Liver (tissue), 9 donors: Measurements from ENCODE around the gene FMN1. TPM values are rescaled to one million over a fixed set of nuclear protein-coding genes. Genes with fewer than 3 reads are reported as not detected.

Experiments used
- DNase-seq: peaks from one replicate; pipeline ENCODE4 v3.0.0-alpha.2; 2017; ENCODE audit warnings: low spot score
- H3K27ac ChIP-seq, 2 donors: one replicate each; pipeline ENCODE4 v1.7.0; 2013; ENCODE audit warnings: inconsistent platforms in 2 of 2, low read length in 2 of 2, control low read depth in 1 of 2, low read depth in 1 of 2, mild to moderate bottlenecking in 1 of 2
- H3K27me3 ChIP-seq, 4 donors: one replicate each; pipeline versions ENCODE4 v1.6.1 to v1.7.0; 2013; ENCODE audit warnings: low read length in 3 of 4, inconsistent platforms in 1 of 4, mild to moderate bottlenecking in 1 of 4, moderate library complexity in 1 of 4; ENCODE audit not compliant: control insufficient read depth in 4 of 4, insufficient read depth in 4 of 4
- H3K36me3 ChIP-seq, 4 donors: one replicate each; pipeline versions ENCODE4 v1.6.1 to v1.7.0; 2013; ENCODE audit warnings: low read length in 3 of 4, mild to moderate bottlenecking in 3 of 4, low read depth in 1 of 4, moderate library complexity in 1 of 4; ENCODE audit not compliant: control insufficient read depth in 4 of 4, insufficient read depth in 3 of 4
- H3K4me1 ChIP-seq, 4 donors: one replicate each; pipeline versions ENCODE4 v1.6.1 to v1.7.0; 2013; ENCODE audit warnings: low read length in 3 of 4, mild to moderate bottlenecking in 3 of 4, moderate library complexity in 1 of 4; ENCODE audit not compliant: control insufficient read depth in 4 of 4, insufficient read depth in 4 of 4
- H3K4me3 ChIP-seq, 3 donors: one replicate each; pipeline versions ENCODE4 v1.6.1 to v1.7.0; 2013; ENCODE audit warnings: low read length in 3 of 3, control low read depth in 1 of 3, low read depth in 1 of 3, mild to moderate bottlenecking in 1 of 3
- H3K9ac ChIP-seq, 2 donors: one replicate each; pipeline ENCODE4 v1.7.0; 2013; ENCODE audit warnings: low read length in 2 of 2, mild to moderate bottlenecking in 2 of 2, moderate library complexity in 2 of 2, control low read depth in 1 of 2, low read depth in 1 of 2
- H3K9me3 ChIP-seq, 4 donors: one replicate each; pipeline versions ENCODE4 v1.6.1 to v1.7.0; 2013; ENCODE audit warnings: low read length in 3 of 4; ENCODE audit not compliant: control insufficient read depth in 4 of 4
- ATF3 ChIP-seq: IDR thresholded peaks from 2 replicates; pipeline ENCODE4 v1.6.1; 2016; ENCODE audit warnings: antibody characterized with exemption
- FOXA1 ChIP-seq: IDR thresholded peaks from 2 replicates; pipeline ENCODE4 v1.6.1; 2016; ENCODE audit warnings: antibody characterized with exemption
- GABPA ChIP-seq, 2 donors: IDR thresholded peaks in 1 of 2; conservative IDR thresholded peaks in 1 of 2; 2 replicates each; pipeline ENCODE4 v1.6.1; 2016; ENCODE audit warnings: antibody characterized with exemption in 2 of 2, mild to moderate bottlenecking in 1 of 2, moderate library complexity in 1 of 2
- HNF4A ChIP-seq, 2 donors: conservative IDR thresholded peaks; 2 replicates each; pipeline ENCODE4 v1.6.1; 2016; ENCODE audit warnings: antibody characterized with exemption in 2 of 2, mild to moderate bottlenecking in 2 of 2
- JUND ChIP-seq, 2 donors: IDR thresholded peaks; 2 replicates each; pipeline ENCODE4 v1.6.1; 2016; ENCODE audit warnings: antibody characterized with exemption in 2 of 2
- MAX ChIP-seq: IDR thresholded peaks from 2 replicates; pipeline ENCODE4 v1.6.1; 2016; ENCODE audit warnings: antibody characterized with exemption
- NR2F2 ChIP-seq: IDR thresholded peaks from 2 replicates; pipeline ENCODE4 v1.6.1; 2016; ENCODE audit warnings: antibody characterized with exemption
- RAD21 ChIP-seq, 2 donors: IDR thresholded peaks; 2 replicates each; pipeline ENCODE4 v1.6.1; 2016; ENCODE audit warnings: antibody characterized with exemption in 2 of 2, mild to moderate bottlenecking in 2 of 2
- REST ChIP-seq: IDR thresholded peaks from 2 replicates; pipeline ENCODE4 v1.6.1; 2016; ENCODE audit warnings: antibody characterized with exemption, mild to moderate bottlenecking
- RXRA ChIP-seq, 2 donors: IDR thresholded peaks; 2 replicates each; pipeline ENCODE4 v1.6.1; 2017 to 2018; ENCODE audit warnings: antibody characterized with exemption in 2 of 2, mild to moderate bottlenecking in 1 of 2
- SP1 ChIP-seq: IDR thresholded peaks from 2 replicates; pipeline ENCODE4 v1.6.1; 2018; ENCODE audit warnings: antibody characterized with exemption, mild to moderate bottlenecking
- TAF1 ChIP-seq: conservative IDR thresholded peaks from 2 replicates; pipeline ENCODE4 v1.6.1; 2016; ENCODE audit warnings: antibody characterized with exemption, mild to moderate bottlenecking
- YY1 ChIP-seq: IDR thresholded peaks from 2 replicates; pipeline ENCODE4 v1.6.1; 2016; ENCODE audit warnings: antibody characterized with exemption, mild to moderate bottlenecking
- ZBTB33 ChIP-seq: IDR thresholded peaks from 2 replicates; pipeline ENCODE4 v1.6.1; 2016; ENCODE audit warnings: antibody characterized with exemption
- WGBS: extraction: QIAGEN DNeasy Blood & Tissue Kit; methylation state at CpG from one replicate; pipeline ENCODE4 v1.1.7; 2013; 5-methylcytosine and 5-hydroxymethylcytosine counted together
- polyA plus RNA-seq, 2 donors: library from polyadenylated mRNA; stranded (reverse) in 1 of 2; unstranded in 1 of 2; fragments of 200-250 nt in 1 of 2; fragments of >200 nt in 1 of 2; fragmentation: Nextera tagmentation in 1 of 2; extraction: Ambion mirVana in 1 of 2; gene quantifications; one replicate each; pipeline versions ENCODE4 v1.2.1 to v1.2.3, GENCODE V29; 2013 to 2015
- total RNA-seq, 2 donors: library from RNA; depleted of rRNA; stranded (reverse); fragments of >200 nt; gene quantifications; one replicate each; pipeline ENCODE4 v1.2.3, GENCODE V29; 2014
- donor health status: healthy.
- donor health status: healthy.
- donor health status: healthy.
- donor health status: healthy.
- donor health status: healthy.

FMN1 gene
- total and polyA plus RNA-seq, 4 donors = 0.21 to 5.4 (median 0.53) TPM

- Histone ChIP-seq H3K36me3 (no peaks in the 10 kb centered on the region), H3K9me3 (no peaks in the 10 kb centered on the region), H3K9ac (no peak overlapping the region), H3K4me3 (no peak overlapping the region), H3K27me3 (peaks cover 0 to 2% (median 0%) of the 10 kb centered on the region in 4 donors), H3K27ac (no peak overlapping the region), H3K4me1 (no peaks in the 10 kb centered on the region)
- DNase-seq = no peak
- TF ChIP-seq NR2F2 (no peak), RAD21 (IDR thresholded peaks at IDR 0.05) (no peak)
Observed at GRCh38 chr15:33034588-33034987, 159.9 kb downstream of the FMN1 start.

GRCh38 chr15:33032053-33032452 is 162.5 kb downstream of the FMN1 start:
- no peak for DNase-seq
- H3K4me3 ChIP-seq = no peak overlapping the region
- H3K27me3 ChIP-seq = peaks cover 0 to 2% (median 0%) of the 10 kb centered on the region in 4 donors
- H3K9me3 ChIP-seq = no peaks in the 10 kb centered on the region
- TF ChIP-seq JUND (IDR thresholded peaks at IDR 0.05) (no peak), ATF3 (no peak), HNF4A (conservative IDR thresholded peaks at IDR 0.05) (no peak), NR2F2 (no peak), RXRA (IDR thresholded peaks at IDR 0.05) (no peak), MAX (no peak)
- WGBS = 81% methylated on average over 4 of the region's 4 CpGs
- no peak overlapping the region for H3K27ac ChIP-seq
- no peak overlapping the region for H3K9ac ChIP-seq
- no peaks in the 10 kb centered on the region for H3K36me3 ChIP-seq
- H3K4me1 ChIP-seq = no peaks in the 10 kb centered on the region

GRCh38 chr15:33031324-33031821 is 163.1 kb downstream of the FMN1 start:
- no peak for DNase-seq
- Histone ChIP-seq H3K27ac (no peak overlapping the region), H3K4me1 (no peaks in the 10 kb centered on the region), H3K27me3 (peaks cover 0 to 2% (median 0%) of the 10 kb centered on the region in 4 donors), H3K4me3 (no peak overlapping the region), H3K9me3 (no peaks in the 10 kb centered on the region), H3K36me3 (no peaks in the 10 kb centered on the region), H3K9ac (no peak overlapping the region)
- WGBS = 76% methylated on average over 5 of the region's 5 CpGs
- no peak for TF ChIP-seq FOXA1
- TF ChIP-seq TAF1 = no peak
- no peak for TF ChIP-seq RAD21 (IDR thresholded peaks at IDR 0.05)
- no peak for TF ChIP-seq RXRA (IDR thresholded peaks at IDR 0.05)
- no peak for TF ChIP-seq HNF4A (conservative IDR thresholded peaks at IDR 0.05)
- no peak for TF ChIP-seq ZBTB33
- no peak for TF ChIP-seq REST
- no peak for TF ChIP-seq GABPA (IDR thresholded peaks at IDR 0.05 in 1 of 2, conservative IDR thresholded peaks at IDR 0.05 in 1 of 2)
- no peak for TF ChIP-seq NR2F2
- TF ChIP-seq YY1 = no peak
- TF ChIP-seq SP1 = no peak
- no peak for TF ChIP-seq JUND (IDR thresholded peaks at IDR 0.05)
